Ovary (tissue), 3 donors: ENCODE results near the gene CFAP97D1.

Source experiments
- POLR2A ChIP-seq: fragments of 450-650 bp; IDR thresholded peaks from one replicate; pipeline ENCODE4 v1.6.1; 2017; ENCODE audit warnings: antibody characterized with exemption, mild to moderate bottlenecking, moderate library complexity
- TF ChIP-seq, protein P1 (sequence below), 3 donors: fragments of 450-650 bp in 2 of 3; fragments of 200-600 bp in 1 of 3; IDR thresholded peaks; one replicate each; pipeline versions ENCODE4 v1.5.1 to v1.8.0; 2016 to 2022; ENCODE audit warnings: antibody characterized with exemption in 3 of 3, mild to moderate bottlenecking in 1 of 3
- donor health status: DM: no; HTN: no; CAD: no.

GRCh38 chr17:43780135-43780534 is at the start of gene CFAP97D1:
- TF ChIP-seq, protein P1, sequence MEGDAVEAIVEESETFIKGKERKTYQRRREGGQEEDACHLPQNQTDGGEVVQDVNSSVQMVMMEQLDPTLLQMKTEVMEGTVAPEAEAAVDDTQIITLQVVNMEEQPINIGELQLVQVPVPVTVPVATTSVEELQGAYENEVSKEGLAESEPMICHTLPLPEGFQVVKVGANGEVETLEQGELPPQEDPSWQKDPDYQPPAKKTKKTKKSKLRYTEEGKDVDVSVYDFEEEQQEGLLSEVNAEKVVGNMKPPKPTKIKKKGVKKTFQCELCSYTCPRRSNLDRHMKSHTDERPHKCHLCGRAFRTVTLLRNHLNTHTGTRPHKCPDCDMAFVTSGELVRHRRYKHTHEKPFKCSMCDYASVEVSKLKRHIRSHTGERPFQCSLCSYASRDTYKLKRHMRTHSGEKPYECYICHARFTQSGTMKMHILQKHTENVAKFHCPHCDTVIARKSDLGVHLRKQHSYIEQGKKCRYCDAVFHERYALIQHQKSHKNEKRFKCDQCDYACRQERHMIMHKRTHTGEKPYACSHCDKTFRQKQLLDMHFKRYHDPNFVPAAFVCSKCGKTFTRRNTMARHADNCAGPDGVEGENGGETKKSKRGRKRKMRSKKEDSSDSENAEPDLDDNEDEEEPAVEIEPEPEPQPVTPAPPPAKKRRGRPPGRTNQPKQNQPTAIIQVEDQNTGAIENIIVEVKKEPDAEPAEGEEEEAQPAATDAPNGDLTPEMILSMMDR (IDR thresholded peaks at IDR 0.05): no peak
- TF ChIP-seq POLR2A: no peak
